GM18499 (cell line): ENCODE results near the gene DCTN3.

ENCODE experiments used
- ATAC-seq: cut with Tn5 transposase; IDR thresholded peaks from one replicate; pipeline ENCODE4 v1.9.1; 2021; ENCODE audit warnings: moderate number of reproducible peaks; ENCODE audit not compliant: insufficient read depth, unreplicated experiment

DCTN3 gene

GRCh38 chr9:34576597-34577399 is 43.5 kb downstream of the DCTN3 start:
- no peak for ATAC-seq

DNA sequence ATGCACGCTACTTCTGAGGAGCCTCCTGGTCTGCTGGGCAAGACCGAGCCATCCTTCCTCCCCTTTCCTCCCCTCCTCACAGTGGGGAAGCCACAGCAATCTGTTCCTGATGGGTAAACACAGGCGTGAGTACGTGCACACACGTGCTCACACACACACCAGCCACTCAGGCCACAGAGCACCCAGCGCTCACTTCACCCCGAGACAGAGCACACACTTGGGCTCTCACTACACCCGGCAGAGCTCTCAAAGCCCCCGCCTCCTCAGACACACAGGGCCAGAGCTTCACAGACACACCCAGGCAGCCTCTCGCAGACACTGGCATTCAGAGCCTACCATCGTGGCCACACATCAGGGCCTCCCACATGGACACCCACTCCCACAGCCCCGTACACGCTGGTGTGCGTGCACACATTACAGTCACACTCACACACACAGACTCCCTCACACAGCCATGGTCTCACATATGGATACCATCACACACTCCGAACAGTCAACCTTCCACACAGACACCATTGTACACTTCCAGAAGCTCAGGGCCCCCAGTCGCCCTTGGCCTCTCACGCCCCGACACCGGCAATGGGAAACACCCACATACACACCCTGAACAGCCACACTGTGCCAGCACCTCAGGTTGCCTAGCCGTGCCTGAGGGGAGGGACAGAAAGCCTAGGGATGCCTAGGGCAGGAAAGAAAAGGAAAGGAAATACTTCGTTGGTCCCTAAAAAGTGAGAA is 44.3 kb downstream of the DCTN3 start:
- no peak for ATAC-seq

DNA sequence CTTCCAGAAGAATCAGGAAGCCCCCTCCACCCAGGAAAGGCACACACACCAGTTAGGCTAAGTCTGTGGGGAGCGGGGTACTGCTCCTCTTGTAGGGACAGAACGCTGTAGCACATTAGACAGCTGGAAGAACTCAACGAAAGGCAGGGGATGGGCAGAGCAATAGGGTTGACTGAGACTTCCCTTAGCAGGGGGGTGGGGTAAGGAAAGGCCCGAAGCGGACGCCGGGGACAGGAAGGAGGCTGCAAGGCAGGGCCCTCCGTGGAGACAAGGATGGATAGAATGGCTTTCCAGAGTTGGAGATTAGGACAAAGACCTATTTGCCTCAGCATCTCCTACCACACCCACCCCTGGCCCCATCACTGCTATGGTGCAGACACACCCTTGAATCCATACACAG is 45.1 kb downstream of the DCTN3 start:
- no peak for ATAC-seq

DNA sequence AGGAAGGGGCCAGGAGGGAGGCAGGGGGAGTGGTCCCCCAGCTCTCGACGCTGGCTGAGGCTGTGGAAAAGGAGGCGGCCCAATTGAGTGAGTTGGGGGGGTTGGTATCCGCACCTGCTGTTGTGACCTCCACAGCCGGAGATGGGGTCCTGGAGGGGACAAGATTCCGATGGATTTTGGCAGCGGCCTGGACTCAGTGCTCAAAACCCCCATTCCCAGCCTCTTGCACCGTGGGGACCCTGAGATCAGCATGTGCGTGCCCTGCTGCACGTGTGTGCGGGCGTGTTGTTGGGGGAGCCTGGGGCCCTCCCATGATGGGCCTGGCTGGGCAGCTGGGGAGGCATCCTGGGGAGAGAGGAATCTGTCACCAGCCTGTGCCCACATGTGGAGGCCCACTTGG is 45.7 kb downstream of the DCTN3 start:
- no peak for ATAC-seq

- ATAC-seq = no peak
These were observed 46.5 kb downstream of the DCTN3 start for GRCh38 chr9:34573599-34574325.

DNA sequence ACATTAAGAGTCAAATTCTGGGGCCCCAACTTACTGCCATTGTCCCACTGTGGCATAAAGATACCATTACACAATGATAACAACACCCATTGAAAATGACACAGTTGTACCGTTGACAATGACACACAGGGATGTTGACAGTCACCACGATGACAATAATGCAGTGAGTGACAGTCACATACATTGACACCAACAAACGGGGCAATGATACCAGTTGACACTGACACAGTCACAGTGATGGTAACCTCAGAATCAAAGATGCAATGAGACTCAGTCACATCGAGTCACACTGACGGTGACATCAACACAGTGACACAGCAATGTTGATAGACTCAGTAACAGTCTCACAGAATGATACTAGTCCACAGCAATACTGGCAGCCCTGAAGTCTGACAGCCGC is 47.7 kb downstream of the DCTN3 start:
- no peak for ATAC-seq

DNA sequence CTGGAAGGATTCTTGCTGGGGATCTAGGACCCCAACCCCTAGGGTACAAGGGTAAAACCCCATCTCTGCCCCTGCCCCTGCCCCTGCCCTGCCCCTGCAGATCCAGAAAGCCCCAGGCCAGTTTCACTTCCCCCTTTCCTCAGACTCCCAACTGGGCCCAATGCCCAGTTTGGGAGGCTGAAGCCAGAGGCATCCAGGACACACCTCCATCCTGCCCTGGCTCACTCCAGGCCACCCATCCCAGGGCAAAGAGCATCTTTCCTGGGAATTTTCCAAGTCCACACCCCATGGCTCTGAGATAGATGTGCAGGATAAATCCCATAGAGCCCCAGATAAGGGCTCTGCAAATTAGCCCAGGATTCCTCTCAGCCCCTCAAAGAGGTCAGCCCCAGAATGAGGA is 48.2 kb downstream of the DCTN3 start:
- ATAC-seq = no peak

DNA sequence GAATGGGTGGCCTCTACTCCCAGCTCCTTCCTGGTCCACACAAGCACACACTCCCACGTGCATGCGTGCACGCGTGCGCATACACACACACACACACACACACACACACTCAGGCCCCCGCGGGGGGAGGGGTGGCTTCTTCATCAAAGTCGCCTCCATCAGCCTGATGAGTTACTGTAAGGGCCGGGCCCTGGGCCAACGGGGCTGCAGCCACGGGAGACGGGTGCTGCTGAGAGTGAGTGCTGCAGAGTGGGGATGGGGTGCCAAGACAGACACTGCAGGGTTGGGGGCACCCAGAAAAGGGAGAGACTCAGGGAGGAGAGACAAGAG is 48.8 kb downstream of the DCTN3 start:
- ATAC-seq = no peak

DNA sequence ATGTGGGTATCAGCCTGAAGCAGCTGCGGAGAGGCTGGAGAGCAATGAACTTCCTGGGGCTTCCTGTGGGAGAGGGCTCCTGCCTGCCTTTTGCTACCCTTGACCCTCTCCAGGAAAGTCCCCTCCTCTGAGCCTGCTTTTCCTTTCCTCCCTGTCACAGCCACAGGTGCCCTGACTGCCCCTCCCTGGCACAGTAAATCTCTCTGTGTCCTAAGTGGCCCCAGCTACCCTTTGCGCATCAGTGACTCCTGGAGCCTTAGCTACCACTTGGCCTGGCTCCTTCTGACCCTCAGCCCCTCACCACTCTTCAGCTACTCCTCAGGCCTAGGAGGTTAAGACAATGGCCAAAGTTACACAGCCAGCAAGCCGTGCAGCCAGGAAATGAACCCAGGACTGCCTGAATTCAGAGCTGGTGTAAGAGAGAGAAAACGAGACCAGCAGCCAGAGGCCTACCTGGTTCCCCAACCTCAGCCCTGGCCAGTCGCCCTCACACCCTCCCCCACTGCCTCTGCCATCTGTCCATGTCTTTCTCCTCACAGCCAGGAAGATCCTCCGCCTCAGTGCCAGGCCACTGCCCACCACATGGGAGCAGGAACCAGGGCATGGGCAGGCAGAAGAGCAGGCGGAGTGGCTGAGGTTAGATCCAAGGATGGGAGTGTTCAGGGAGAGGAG is 49.4 kb downstream of the DCTN3 start:
- no peak for ATAC-seq

GRCh38 chr9:34570376-34570775 is 49.9 kb downstream of the DCTN3 start:
- ATAC-seq = no peak

DNA sequence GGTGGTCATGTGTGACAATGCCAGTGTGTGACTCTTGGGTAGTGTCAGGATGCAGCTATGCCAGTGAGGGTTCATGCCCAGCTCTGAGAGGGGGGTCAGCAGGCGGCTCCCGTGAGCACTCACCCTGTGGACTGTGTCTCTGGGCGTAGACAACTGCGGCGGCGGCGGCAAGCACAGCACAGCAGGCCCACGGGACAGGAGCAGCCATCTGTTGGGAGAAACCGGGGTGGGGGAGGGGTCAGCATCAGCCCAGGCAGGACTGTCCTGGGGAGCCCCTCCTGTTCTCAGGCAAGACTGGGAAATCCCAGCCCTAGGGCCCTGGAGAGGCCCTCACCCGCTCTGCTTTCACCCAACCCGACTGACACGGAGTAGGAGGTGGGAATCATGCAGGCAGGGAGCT is 51.5 kb downstream of the DCTN3 start:
- no peak for ATAC-seq

DNA sequence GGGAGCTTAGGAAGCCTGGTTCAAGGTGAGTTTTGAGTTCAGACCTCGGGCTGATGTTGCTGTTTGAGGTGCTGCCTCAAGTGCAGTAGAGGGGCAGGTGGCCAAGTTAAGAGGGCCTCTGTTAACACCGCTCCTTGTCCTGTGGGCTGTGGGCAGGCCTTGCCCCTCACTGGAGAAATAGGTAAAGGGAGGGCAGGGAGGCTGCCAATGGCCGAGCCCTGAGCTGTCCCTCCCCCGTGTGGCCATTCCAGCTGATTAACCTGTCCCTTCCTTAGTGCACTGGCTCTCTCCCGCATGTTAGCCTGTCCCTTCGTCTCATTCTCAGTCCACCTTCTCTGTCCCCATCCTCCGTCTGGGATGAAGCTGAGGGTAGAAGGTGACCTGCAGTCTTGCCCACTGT is 52.2 kb downstream of the DCTN3 start:
- no peak for ATAC-seq

GRCh38 chr9:34566972-34567371 is 53.3 kb downstream of the DCTN3 start:
- ATAC-seq = no peak

GRCh38 chr9:34566322-34566721 is 54.0 kb downstream of the DCTN3 start:
- no peak for ATAC-seq

- no peak for ATAC-seq
These were observed 54.4 kb downstream of the DCTN3 start for GRCh38 chr9:34565856-34566255.

DNA sequence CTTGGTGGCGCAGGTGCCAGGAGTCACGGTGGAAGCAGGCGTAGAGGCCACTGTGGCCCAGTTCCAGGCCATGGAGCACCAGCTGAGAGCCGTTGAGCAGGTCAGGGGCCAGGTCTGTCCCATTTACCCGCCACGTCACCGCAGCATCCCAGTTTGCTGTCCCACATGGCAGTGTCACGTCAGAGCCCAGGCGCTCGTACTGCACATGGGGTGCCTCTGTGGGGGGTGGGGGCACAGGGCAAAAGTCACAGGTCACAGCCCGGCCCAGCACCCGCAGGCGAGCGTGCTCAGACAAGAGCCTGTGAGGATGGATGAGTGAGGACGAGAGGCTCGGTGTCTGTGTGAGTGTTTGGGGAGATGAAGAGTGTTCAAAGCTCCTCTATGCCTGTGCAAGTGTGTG is 55.7 kb downstream of the DCTN3 start:
- ATAC-seq = no peak
